Kidney (tissue), 14 donors: ENCODE data around the gene U2AF1L4. TPM values are rescaled to one million over a fixed set of nuclear protein-coding genes. Genes with fewer than 3 reads are reported as not detected.

Experiments used
- DNase-seq, 5 donors: peaks; one replicate each; pipeline ENCODE4 v3.0.0-alpha.2; 2013 to 2020
- FAIRE-seq: peaks from 2 replicates; lab custom pipeline; 2012; peaks lifted over from hg19 to GRCh38; lab: Jason Lieb, UNC
- H3K27ac ChIP-seq, 2 donors: one replicate each; pipeline ENCODE4 v1.7.0; 2013; ENCODE audit warnings: low read depth in 2 of 2, low read length in 2 of 2, inconsistent platforms in 1 of 2
- H3K27me3 ChIP-seq: one replicate; pipeline ENCODE4 v1.7.1; 2013; ENCODE audit warnings: low read length, inconsistent platforms; ENCODE audit not compliant: control insufficient read depth, insufficient read depth
- H3K36me3 ChIP-seq, 3 donors: one replicate each; pipeline versions ENCODE4 v1.7.0 to v1.7.1; 2013; ENCODE audit warnings: low read length in 3 of 3, control low read depth in 1 of 3, inconsistent platforms in 1 of 3; ENCODE audit not compliant: insufficient read depth in 3 of 3, control insufficient read depth in 2 of 3
- H3K4me1 ChIP-seq, 3 donors: one replicate each; pipeline versions ENCODE4 v1.7.0 to v1.7.1; 2013; ENCODE audit warnings: low read length in 3 of 3, inconsistent platforms in 1 of 3, low read depth in 1 of 3; ENCODE audit not compliant: control insufficient read depth in 2 of 3, insufficient read depth in 2 of 3
- H3K4me3 ChIP-seq, 3 donors: one replicate each; pipeline versions ENCODE4 v1.7.0 to v1.8.1; 2013; ENCODE audit warnings: low read length in 3 of 3, control low read depth in 1 of 3, inconsistent platforms in 1 of 3
- H3K9ac ChIP-seq, 3 donors: one replicate each; pipeline versions ENCODE4 v1.7.0 to v1.7.1; 2013; ENCODE audit warnings: low read length in 3 of 3, control low read depth in 1 of 3, inconsistent platforms in 1 of 3
- H3K9me3 ChIP-seq, 3 donors: one replicate each; pipeline versions ENCODE4 v1.7.0 to v1.7.1; 2013; ENCODE audit warnings: low read length in 3 of 3, control low read depth in 1 of 3, inconsistent platforms in 1 of 3; ENCODE audit not compliant: control insufficient read depth in 2 of 3, insufficient read depth in 1 of 3
- CTCF ChIP-seq: IDR thresholded peaks from 3 replicates; pipeline ENCODE4 v1.5.1; 2012; ENCODE audit warnings: mild to moderate bottlenecking, moderate library complexity, borderline replicate concordance; ENCODE audit not compliant: insufficient read depth; ENCODE audit errors: extremely low read depth
- intact Hi-C: fragments of 100-400 bp; cut with DNase I; formaldehyde crosslinking; loops from one replicate; pipeline ENCODE4 v1.11.1; 2022
- polyA plus RNA-seq: library from polyadenylated mRNA; stranded (reverse); fragments of 350-450 nt; fragmentation: Illumina TruSeq; extraction: RNeasy Lipid Tissue Mini Kit (QIAGEN cat#74804); gene quantifications from one replicate; pipeline ENCODE4 v1.2.3, GENCODE V29; 2014; ENCODE audit warnings: low read depth, low replicate concordance; ENCODE audit not compliant: insufficient read depth
- total RNA-seq: library from RNA; stranded (reverse); fragmentation: NEBNext Ultra II Directional; extraction: Animal tissue kit (Norgen Biotek cat#: 25700); gene quantifications from one replicate; pipeline ENCODE4 v1.2.1, GENCODE V29; 2021
- donor health status: control.
- donor health status: control.
- donor health status: control.
- donor health status: control.
- donor health status: control.
- donor health status: DM: yes; HTN: yes; CAD: no.
- donor health status: Normal renal cell carcinoma (clear cell type).

The U2AF1L4 gene
- total and polyA plus RNA-seq, 2 donors from 2014 or later = 27.4 to 47.7 TPM

GRCh38 chr19:35789978-35790944, 45.0 kb upstream of the U2AF1L4 start:
- no peak for TF ChIP-seq CTCF
- Histone ChIP-seq H3K9ac (no peak overlapping the region), H3K27me3 (no peaks in the 10 kb centered on the region), H3K27ac (no peak overlapping the region), H3K9me3 (no peaks in the 10 kb centered on the region), H3K4me1 (no peaks in the 10 kb centered on the region), H3K36me3 (no peaks in the 10 kb centered on the region), H3K4me3 (no peak overlapping the region)
- intact Hi-C loops = no loop called here
- DNase-seq (no peak), FAIRE-seq (no peak)

GRCh38 chr19:35789195-35789977, 44.2 kb upstream of the U2AF1L4 start:
- Histone ChIP-seq H3K27ac (no peak overlapping the region), H3K27me3 (no peaks in the 10 kb centered on the region), H3K36me3 (no peaks in the 10 kb centered on the region), H3K4me3 (no peak overlapping the region), H3K4me1 (no peaks in the 10 kb centered on the region), H3K9me3 (no peaks in the 10 kb centered on the region), H3K9ac (no peak overlapping the region)
- TF ChIP-seq CTCF = no peak
- FAIRE-seq (no peak), DNase-seq (no peak)
- intact Hi-C loops = no loop called here

- Histone ChIP-seq H3K9ac (no peak overlapping the region), H3K4me3 (no peak overlapping the region), H3K27ac (no peak overlapping the region), H3K27me3 (no peaks in the 10 kb centered on the region), H3K4me1 (no peaks in the 10 kb centered on the region), H3K9me3 (no peaks in the 10 kb centered on the region), H3K36me3 (no peaks in the 10 kb centered on the region)
- intact Hi-C loops = no loop called here
- TF ChIP-seq CTCF = no peak
- no peak for FAIRE-seq
- no peak for DNase-seq
Measured at GRCh38 chr19:35788205-35788960, 43.2 kb upstream of the U2AF1L4 start.
